ENCODE data around the gene WDR87.

WDR87 gene
- total RNA-seq = 0 to 0.46 (median 0.04) reads per million in 4 donors

DNA sequence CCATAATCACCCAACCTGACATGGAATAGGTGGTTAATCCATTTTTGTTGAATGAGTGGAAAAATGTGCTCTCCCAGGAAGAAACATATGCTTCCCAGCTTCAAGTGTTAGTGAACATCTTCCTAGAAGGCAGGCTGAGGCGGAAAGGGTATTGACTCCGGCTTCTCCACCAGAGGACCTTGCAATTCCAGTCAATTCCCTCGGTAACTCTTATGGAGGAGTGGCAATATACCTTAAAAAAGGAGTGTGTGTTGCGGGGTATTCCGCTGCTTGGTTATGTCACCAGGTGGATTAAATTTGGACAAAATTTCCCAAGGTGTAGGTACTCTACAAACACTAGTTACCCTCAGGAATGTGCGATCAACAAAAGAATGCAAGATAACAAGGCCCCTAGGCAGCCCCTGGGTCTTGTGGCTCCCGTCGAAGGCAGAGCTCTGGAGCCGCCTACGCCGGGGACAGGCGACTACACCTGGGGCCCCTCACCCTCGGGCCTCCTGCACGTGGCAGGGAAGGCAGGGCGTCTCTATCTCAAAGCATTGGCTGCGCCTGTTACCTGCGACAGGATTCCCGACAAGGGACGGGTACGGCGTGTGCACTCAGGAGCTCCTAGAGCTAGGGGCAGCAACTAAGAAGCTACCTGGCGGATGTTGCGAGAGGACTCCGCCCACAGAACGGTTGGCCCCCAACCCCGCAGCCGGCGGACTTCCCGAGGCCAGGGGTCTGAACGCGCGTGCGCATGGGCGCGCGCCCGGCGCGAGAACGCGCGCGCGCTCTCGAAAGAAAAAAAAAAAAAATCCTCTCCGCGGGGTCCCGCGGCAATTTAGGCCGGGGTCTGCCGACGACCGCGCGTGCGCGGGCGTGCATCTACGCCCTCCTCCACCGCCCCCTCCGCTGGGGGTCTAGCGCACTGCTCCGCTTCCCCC, at the start of gene WDR87:
WDR87 (minus strand) TSS at position 649 of the 923 bp plus-strand sequence. CDS start 8,355 bp downstream, outside the sequence.
- peak; percentile 27 to 45 (median 34) for DNase-seq

DNA sequence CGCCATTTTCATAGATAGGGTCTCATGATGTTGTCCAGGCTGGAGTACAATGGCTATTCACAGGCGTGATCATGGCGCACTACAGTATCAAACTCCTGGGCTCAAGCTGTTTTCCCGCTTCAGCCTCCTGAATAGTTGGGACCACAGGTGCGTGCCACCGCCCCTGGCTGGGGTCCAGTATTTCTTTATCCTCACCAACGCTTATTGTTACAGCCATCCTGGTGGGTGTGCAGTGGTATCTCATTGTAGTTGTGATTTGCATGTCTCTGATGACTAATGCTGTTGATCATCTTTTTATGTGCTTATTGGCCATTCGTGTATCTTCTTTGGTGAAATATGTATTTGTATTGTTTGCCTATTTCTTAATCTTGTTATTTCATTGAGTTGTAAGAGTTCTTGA, 49.6 kb upstream of the WDR87 start:
- DNase-seq = no peak

DNA sequence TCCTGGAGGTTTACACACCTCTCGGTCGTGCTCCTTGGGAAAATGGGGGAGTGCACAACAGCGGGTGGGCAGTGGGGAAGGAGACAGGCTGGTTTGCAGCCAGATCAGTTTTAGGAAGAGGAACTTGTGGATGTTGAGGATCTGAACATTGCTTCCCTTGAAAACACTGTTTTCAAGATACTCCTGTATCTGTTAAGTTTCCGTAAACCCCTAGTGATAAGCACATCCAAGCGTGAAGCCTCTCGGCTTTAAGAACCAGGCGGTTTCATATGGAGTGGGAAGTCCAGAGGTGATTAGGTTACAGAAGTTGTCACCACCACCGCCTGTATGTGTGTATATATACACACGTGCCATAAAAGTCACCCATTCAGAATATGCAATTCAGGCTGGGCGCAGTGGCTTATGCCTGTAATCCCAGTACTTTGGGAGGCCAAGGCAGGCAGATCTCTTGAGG, 48.1 kb upstream of the WDR87 start:
- DNase-seq = no peak

- DNase-seq = no peak
Measured at GRCh38 chr19:37953918-37954303, 47.5 kb upstream of the WDR87 start.

DNA sequence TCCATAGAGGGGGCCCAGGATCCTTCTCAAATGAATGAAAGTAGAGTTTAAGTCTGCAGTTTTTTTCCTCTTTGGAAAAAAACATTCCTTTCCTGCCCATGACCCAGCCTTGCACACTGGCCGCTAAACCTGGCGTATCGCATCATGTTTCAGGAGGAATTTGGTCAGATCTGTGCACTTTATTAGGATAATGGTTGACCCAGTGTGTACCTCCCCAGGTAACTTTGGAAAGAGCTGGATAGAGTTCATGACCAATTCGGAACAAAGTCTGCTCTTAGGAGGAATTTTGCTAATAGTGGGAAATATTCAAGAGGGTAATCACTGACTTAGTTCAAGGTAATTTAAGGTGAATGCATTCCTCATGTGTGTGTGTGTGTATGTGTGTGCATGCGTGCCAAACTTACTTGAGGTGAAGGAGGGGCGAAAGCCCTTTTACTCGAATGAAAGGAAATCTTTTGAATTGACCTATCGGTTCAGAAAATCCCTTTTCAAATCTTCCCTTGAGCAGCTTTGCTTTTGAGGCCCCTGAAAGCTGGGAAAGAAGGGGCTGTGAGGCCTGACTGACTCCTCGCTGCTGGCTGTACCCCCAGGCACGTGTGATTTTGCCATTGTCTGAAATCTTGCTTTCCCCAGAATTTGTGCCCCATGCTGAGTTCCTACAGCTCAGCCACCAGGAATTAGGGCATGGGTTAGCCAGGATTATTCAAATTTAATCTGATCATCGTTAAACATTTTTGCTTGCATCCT, 47.0 kb upstream of the WDR87 start:
- no peak for DNase-seq

- DNase-seq = no peak
Measured at GRCh38 chr19:37951816-37952210, 45.4 kb upstream of the WDR87 start.

GRCh38 chr19:37950471-37951175, 44.2 kb upstream of the WDR87 start:
- no peak for DNase-seq

DNA sequence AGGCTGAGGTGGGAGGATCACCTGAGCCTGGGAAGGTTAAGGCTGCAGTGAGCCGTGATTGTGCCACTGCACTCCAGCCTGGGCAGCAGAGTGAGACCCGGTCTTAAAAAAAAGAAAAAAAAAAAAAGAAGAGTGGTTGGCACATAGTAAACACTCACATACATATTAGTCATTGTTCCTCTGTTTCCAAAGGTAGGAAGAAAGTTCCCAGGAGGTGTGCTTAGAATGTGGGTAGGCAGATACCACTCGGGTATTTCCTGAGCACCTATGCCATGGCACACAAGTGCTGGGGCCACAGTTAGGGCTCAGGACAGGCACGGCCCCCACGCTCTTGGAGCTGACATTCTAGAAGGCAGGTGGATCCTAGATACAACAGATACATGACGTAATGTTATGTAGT, 42.0 kb upstream of the WDR87 start:
- no peak for DNase-seq

DNA sequence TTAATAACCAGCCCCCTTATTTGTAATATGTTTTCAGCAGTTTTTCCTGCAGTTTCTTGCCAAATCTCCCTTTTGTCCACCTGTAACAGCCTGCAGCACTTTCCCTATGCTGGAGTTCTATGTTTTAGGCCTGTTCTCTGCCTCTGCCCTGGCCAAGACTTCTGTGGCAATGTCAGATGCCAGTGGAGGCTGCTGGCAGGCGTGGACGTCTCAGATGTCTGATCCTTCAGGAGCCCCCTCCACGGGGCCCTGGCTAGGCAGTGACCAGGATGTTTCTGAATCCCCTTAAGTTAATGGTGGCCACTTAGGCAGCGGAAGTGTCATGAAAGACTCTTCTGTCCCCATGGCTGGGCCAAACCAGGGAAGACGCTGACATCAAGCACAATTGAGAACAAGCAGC, 41.4 kb upstream of the WDR87 start:
- no peak for DNase-seq

DNA sequence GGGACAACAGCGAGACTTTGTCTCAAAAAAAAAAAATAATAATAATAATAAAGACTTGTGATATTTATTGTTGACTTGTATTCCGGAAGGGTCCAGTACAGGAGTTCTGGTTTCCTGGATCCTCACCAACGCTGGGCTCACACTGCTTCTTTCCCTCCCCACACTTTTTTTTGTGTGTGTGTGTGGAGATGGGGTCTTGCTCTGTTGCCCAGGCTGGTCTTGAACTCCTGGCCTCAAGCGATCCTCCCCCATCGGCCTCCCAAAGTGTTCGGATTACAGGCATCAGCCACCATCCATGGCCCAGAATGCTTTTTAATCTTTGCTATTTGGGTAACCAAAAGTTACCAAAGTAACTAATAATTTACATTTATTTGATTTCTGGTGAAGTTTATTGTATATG, 39.7 kb upstream of the WDR87 start:
- no peak for DNase-seq

GRCh38 chr19:37943480-37943879, 37.1 kb upstream of the WDR87 start:
- DNase-seq = no peak

DNA sequence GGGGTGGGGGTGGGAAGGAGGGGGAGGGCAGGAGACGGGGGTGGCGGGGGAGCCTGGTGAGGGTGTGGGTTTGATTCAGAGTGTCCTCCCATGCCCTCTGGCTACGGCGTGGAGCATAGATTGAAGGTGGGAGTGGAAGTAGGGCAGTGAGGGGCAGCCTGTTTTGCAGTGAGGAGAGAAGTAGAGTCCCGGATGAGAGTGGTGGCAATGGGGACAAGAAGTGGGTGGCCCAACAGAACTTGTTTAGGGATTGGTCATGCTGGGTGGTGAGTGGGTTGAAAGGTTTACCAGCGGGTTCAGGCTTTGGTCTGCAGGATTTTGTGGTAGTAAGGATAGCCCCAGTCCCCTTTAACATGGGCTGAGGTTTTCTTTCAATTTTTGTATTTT, 36.1 kb upstream of the WDR87 start:
- DNase-seq = no peak

DNA sequence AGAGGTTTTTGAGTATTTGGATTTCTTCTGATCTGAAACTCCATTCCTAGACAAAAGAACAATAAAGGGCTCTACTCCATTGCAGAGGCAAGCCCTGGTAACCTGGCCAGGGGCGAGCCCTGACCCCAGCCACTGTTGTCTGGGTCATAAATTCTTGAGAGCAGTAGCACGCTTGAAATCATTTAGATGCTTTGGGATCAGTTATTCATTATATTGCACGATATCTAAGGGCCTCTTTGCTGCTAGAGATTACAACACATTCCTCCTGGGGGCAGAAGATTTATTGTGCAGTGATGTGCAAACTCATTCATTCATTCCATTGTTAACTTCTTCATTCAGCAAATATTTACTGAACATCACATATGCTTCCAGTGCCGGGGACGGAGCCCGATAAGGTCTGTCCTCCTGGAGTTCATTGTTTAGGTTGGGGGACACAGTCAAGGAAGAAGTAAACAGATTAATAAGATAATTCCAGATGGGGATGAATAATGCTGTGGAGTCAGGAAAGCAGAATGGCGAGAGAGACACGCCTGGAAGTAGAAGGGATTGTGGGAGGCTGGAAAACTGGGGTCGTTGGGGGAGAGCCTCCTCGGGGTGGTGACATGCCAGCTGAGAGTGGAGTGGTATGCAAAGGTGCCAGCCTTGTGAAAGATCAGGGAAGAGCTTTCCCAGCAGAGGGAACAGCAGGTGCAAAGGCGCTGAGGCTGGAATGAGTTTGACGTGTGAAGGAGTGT, 35.6 kb upstream of the WDR87 start:
- DNase-seq = no peak

DNA sequence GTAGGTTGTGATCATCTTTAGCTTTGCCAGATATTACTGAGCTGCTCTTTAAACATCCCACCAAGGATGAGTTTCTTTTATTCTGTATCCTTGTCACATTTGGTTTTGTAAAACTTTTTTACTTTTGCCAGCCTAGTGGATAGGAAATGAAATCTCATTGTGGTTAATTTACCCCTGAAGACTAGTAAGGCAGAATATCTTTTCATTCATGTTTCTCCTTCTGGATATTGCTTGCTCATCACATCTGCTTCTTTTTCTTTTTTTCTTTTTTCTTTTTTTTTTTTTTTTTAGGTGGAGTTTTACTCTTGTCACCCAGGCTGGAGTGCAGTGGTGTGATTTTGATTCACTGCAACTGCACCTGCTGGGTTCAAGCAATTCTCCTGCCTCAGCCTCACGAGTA, 32.0 kb upstream of the WDR87 start:
- DNase-seq = no peak

DNA sequence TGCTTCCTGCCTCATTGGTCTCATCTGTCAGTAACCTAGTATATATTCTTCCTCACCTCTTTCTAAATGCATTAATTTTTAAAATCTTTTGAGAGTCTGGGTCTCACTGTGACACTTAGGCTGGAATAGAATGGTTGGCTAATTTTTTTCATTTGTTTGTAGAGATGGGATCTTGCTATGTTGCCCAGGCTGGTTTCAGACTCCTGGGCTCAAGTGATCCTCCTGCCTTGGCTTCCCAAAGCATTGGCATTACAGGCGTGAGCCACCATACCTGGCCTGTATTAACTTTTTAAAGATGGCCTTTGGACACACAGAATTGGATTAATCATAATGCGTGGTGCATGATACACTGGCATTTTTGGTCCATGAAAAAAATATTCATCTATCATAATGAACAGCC, 30.5 kb upstream of the WDR87 start:
- DNase-seq = no peak

GRCh38 chr19:37936166-37936565, 29.8 kb upstream of the WDR87 start:
- no peak for DNase-seq

DNA sequence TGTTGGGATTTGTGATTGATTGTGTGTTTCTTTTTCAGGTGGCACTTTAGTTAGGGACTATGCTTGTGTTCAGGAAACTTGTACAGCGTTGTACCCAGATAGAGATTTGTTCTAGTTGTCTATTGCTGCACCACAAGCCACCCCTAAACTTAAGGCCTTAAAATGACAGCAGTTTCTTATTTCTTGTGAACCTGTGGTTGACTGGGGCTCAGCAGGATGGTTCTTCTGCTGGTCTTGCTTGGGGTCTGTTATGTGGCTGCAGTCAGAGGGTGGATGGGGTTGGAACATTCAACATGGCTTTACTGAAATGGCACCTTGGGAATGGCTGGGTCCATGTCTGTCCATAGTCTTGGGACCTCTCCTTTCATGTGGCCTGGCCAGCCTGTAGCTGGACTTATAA, 28.9 kb upstream of the WDR87 start:
- DNase-seq = no peak

GRCh38 chr19:37933937-37934358, 27.6 kb upstream of the WDR87 start:
- no peak for DNase-seq

GRCh38 chr19:37932985-37933936, 26.9 kb upstream of the WDR87 start:
- no peak for DNase-seq

DNA sequence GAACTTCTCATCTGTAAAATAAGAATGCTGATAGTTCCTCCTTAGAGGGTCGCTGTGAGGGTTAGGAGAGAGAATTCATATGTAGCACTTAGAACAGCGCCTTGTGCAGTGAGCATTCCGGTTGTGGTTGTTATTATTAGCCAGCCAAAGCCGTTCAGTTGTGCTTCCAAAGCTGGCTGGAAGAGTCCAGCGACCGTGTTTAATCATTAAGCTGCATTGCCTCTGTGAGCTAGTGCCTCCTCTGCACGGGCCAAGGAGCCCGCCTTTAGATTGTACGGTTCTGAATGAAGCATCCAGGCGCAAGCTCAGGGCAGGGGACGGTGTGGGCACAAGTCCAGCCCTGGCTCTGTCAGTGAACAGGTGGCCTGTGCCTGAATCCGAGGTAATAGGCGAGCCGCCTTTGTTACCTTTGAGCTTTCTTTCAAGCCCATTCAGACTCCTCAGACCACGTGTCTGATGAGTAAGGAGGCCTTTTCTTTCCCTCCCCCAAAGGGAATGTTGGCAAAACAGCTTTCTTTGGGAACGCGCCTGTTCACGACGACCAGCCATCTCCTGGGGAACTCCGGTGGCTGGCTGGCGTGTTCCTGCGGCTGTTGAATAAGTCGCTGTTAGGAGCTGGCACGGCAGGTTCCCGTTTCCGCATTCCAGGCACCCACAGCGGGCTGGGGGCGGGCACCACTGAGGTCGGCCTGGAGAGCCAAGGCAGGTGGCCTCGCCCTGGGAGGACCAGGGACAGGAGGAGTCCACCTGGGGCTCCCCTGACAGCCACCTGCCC, 25.7 kb upstream of the WDR87 start:
- no peak for DNase-seq
